ENCODE results near the gene CASP2. TPM values are rescaled to one million over a fixed set of nuclear protein-coding genes. Genes with fewer than 3 reads are reported as not detected.

The CASP2 gene
- total and polyA plus RNA-seq, 2 of the 8 experiments (the other 6 are each of a cell fraction or from before 2014, with no cell fraction given), result 23.7 to 35.3 TPM

- DNase-seq (ENCODE audit: low read depth in 1 of 2, low spot score in 2 of 2) (no peak), FAIRE-seq (no peak)
- H2BK120ac ChIP-seq (replicated peaks; ENCODE audit: low read depth, low read length), result no peak overlapping the region
- no peaks in the 10 kb centered on the region; the same call in 1 of the 2 replicates for H3K23me2 ChIP-seq (ENCODE audit: low read depth, low read length)
- H4K91ac ChIP-seq (replicated peaks; ENCODE audit: insufficient read length, low read length), result no peak overlapping the region
- no peak overlapping the region for H2AK5ac ChIP-seq (ENCODE audit: low read depth, low read length)
- H2BK5ac ChIP-seq (ENCODE audit: low read depth, low read length), result no peak overlapping the region
- no peak overlapping the region for H3K56ac ChIP-seq (replicated peaks; ENCODE audit: insufficient read length, low read depth, low read length)
- H4K8ac ChIP-seq (ENCODE audit: extremely low read depth, insufficient read depth, low read length), result no peak overlapping the region
- H3K36me3 ChIP-seq (ENCODE audit: control insufficient read depth in 2 of 4, insufficient read depth in 4 of 4, low read length in 3 of 4), result no peaks in the 10 kb centered on the region
- H3K23ac ChIP-seq (ENCODE audit: insufficient read length), result no peak overlapping the region
- no peaks in the 10 kb centered on the region for H3K9me3 ChIP-seq (ENCODE audit: insufficient read depth in 2 of 2, low read depth in 1 of 2, low read length in 1 of 2)
- no peak overlapping the region for H2BK15ac ChIP-seq (ENCODE audit: low read length)
- no peak overlapping the region for H2BK12ac ChIP-seq (ENCODE audit: low read depth, low read length)
- H3K4ac ChIP-seq (replicated peaks; ENCODE audit: insufficient read length, low read depth, low read length), result no peak overlapping the region
- no peak overlapping the region for H3K9ac ChIP-seq (replicated peaks in 1 of 4; ENCODE audit: extremely low read depth in 1 of 4, low read depth in 3 of 4, low read length in 3 of 4)
- CTCF ChIA-PET (ENCODE audit: partially characterized antibody), result interaction anchor here (0.6 to 5.8 kb wide), 8 partner anchors 10 to 1007 kb away, joined by 3 to 50 read pairs (median 5); partner anchors contain the start of gene EPHA1
- no peak overlapping the region for H2BK20ac ChIP-seq (ENCODE audit: low read length)
- peaks cover 0 to 6% (median 3%) of the 10 kb centered on the region in 4 experiments; a peak in 3 of 7 replicates for H3K4me1 ChIP-seq (replicated peaks in 1 of 4; ENCODE audit: control insufficient read depth in 3 of 4, insufficient read depth in 4 of 4, low read length in 3 of 4)
- no peak overlapping the region for H2AFZ ChIP-seq (ENCODE audit: low read length)
- no peaks in the 10 kb centered on the region for H3K79me2 ChIP-seq (ENCODE audit: control insufficient read depth in 1 of 2, insufficient read depth in 2 of 2, low read length in 2 of 2)
- peaks cover 0 to 3% (median 0%) of the 10 kb centered on the region in 4 experiments; a peak in 2 of 7 replicates for H3K27me3 ChIP-seq (replicated peaks in 1 of 4; ENCODE audit: control insufficient read depth in 3 of 4, extremely low read depth in 1 of 4, insufficient read depth in 3 of 4, low read length in 3 of 4)
- no peaks in the 10 kb centered on the region for H3K79me1 ChIP-seq (ENCODE audit: low read depth, low read length)
- H3K27ac ChIP-seq (ENCODE audit: low read depth, low read length), result no peak overlapping the region
- H4K5ac ChIP-seq (ENCODE audit: insufficient read length, low read depth, low read length), result no peak overlapping the region
- no peak overlapping the region for H3K14ac ChIP-seq (ENCODE audit: insufficient read length)
- H3K18ac ChIP-seq (ENCODE audit: extremely low read depth, low read length), result no peak overlapping the region
- 91% methylated on average over 8 of the region's 8 CpGs; no CpG with 5 or more reads in 1 of the 2 experiments for WGBS, 2 experiments (ENCODE audit: extremely low coverage in 1 of 2, insufficient coverage in 1 of 2, insufficient read length in 1 of 2, insufficient replicate concordance in 2 of 2, low coverage in 1 of 2, low lambda C conversion rate in 2 of 2, missing lambda C conversion rate in 1 of 2)
- H4K20me1 ChIP-seq (replicated peaks in 1 of 2; ENCODE audit: control insufficient read depth in 1 of 2, insufficient read depth in 2 of 2, low read length in 2 of 2), result no peaks in the 10 kb centered on the region
- POLR2A ChIA-PET (ENCODE audit: partially characterized antibody), result no interaction called here
- no peak overlapping the region for H3K4me3 ChIP-seq (ENCODE audit: extremely low read depth in 1 of 4, insufficient read depth in 2 of 4, low read depth in 3 of 4, low read length in 4 of 4)
- no peak overlapping the region for H3K4me2 ChIP-seq (ENCODE audit: insufficient read depth in 1 of 2, low read depth in 2 of 2, low read length in 2 of 2)
- TF ChIP-seq CHD1 (IDR thresholded peaks at IDR 0.05; ENCODE audit: low read depth, low read length), result no peak
- no peak for TF ChIP-seq ATF2 (IDR thresholded peaks at IDR 0.05; ENCODE audit: low read length)
- TF ChIP-seq NRF1 (IDR thresholded peaks at IDR 0.05; ENCODE audit: low read depth, low read length), result no peak
- TF ChIP-seq POLR2A (IDR thresholded peaks at IDR 0.05; ENCODE audit: control extremely low read depth in 1 of 2, low read depth in 2 of 2, low read length in 2 of 2), result no peak
- TF ChIP-seq NANOG (IDR thresholded peaks at IDR 0.05; ENCODE audit: insufficient read depth, low read depth, low read length, poor library complexity, severe bottlenecking), result no peak
- TF ChIP-seq GTF2F1 (IDR thresholded peaks at IDR 0.05; ENCODE audit: borderline replicate concordance, low read depth, low read length), result no peak
- no peak for TF ChIP-seq TEAD4 (IDR thresholded peaks at IDR 0.05; ENCODE audit: low read depth, low read length)
- TF ChIP-seq HDAC6 (IDR thresholded peaks at IDR 0.05; ENCODE audit: low read depth, low read length), result no peak
- TF ChIP-seq SP2 (IDR thresholded peaks at IDR 0.05; ENCODE audit: low read length), result no peak
- TF ChIP-seq KDM4A (IDR thresholded peaks at IDR 0.05; ENCODE audit: low read depth, low read length, severe bottlenecking), result no peak
- no peak for TF ChIP-seq ASH2L (IDR thresholded peaks at IDR 0.05; ENCODE audit: low read length)
- no peak for TF ChIP-seq KDM1A (IDR thresholded peaks at IDR 0.05; ENCODE audit: borderline replicate concordance, low read length)
- no peak for TF ChIP-seq EZH2 (IDR thresholded peaks at IDR 0.05; ENCODE audit: low read depth, low read length, severe bottlenecking)
- TF ChIP-seq KDM5A (IDR thresholded peaks at IDR 0.05; ENCODE audit: low read length), result no peak
Measured at GRCh38 chr7:143341842-143342241, 53.7 kb downstream of the CASP2 start.

All from H1 (cell line).